ENCODE data around the gene ATP5ME.

ATP5ME gene

DNA sequence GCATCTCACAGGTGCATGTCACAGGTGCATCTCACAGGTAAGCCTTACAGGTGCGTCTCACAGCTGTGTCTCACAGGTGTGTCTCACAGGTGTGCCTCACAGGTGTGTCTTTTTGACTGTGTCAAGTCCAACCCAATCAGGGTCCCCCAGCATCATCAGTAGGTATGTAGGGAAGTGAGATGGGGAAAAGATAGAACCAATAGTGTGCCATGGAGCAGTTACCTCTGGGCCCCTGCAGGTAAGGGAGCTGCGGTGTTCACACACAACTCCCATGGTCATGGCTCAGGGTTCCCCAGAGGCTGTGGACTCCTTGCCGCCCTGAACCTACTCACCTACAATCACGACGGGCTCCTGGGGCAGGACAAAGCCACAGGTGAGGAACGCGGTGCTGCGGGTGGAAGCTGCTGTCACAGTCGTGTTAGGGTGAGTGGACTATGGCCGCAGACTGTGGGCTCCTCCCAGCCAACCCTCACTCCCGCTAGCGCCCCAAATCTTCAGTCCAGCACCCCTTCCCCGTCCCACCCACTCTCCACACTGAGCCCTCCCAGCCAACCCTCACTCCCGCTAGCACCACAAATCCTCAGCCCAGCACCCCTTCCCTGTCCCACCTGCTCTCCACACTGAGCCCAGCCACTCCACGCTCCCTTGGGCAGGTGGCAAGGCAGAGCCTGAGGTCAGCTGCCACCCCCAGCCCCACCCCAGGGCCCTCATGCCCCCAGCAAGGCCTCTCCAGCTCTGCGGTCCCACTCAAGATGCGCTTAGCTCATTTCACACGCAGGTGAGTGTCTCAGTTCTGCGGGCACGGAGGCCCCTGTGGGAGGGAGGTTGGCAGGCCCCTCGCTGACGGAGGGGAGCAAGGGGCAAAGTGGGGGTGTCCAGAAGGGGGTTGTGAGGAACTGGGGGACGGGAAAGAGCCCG lies 50.8 kb downstream of the ATP5ME start:
- Histone ChIP-seq H3K36me3 (ENCODE audit: control insufficient read depth in 5 of 5, insufficient read depth in 5 of 5, low read length in 5 of 5) (no peaks in the 10 kb centered on the region), H3K4me1 (ENCODE audit: control insufficient read depth in 5 of 5, insufficient read depth in 5 of 5, low read length in 5 of 5) (no peaks in the 10 kb centered on the region), H3K9ac (ENCODE audit: low read length in 5 of 5) (no peak overlapping the region), H3K27me3 (ENCODE audit: control insufficient read depth in 5 of 5, insufficient read depth in 4 of 5, low read length in 5 of 5) (peaks cover 0 to 13% (median 3%) of the 10 kb centered on the region in 5 donors), H3K4me3 (ENCODE audit: low read depth in 1 of 5, low read length in 5 of 5) (no peak overlapping the region), H3K27ac (ENCODE audit: low read depth, low read length) (no peak overlapping the region), H3K9me3 (ENCODE audit: control insufficient read depth in 5 of 5, low read length in 5 of 5) (no peaks in the 10 kb centered on the region)

Measured in subcutaneous abdominal adipose tissue (tissue), 5 donors.